Measurements from ENCODE around the gene KIF1C.

GRCh38 chr17:4986951-4987766 is 10.6 kb upstream of the KIF1C start, which contains the start of gene CAMTA2:
- peak; percentile 77 for TF ChIP-seq POLR2A (IDR thresholded peaks at IDR 0.05; ENCODE audit: low read length)
- TF ChIP-seq GATA1 (IDR thresholded peaks at IDR 0.05; ENCODE audit: low read depth, low read length): no peak

Measured in erythroblast (primary cell).